K562 (cell line): ENCODE data around the gene TMED4. TPM values are rescaled to one million over a fixed set of nuclear protein-coding genes. Genes with fewer than 3 reads are reported as not detected.

Experiments
- ATAC-seq: fragments of 200-7000 bp; cut with Tn5 transposase; 3 replicates; pipeline ENCODE4 v1.9.1; 2020; ENCODE audit warnings: moderate library complexity
- BruUV-seq: library from RNA; stranded (reverse); fragments of 400-500 nt; replicated peaks from 2 replicates; lab custom pipeline; 2021; lab: Mats Ljungman, UMichigan
- CTCF ChIA-PET: fragments of 300-600 bp; formaldehyde crosslinking; extraction: SDS; loops from one replicate; lab custom pipeline; 2021; ENCODE audit warnings: low intra/inter-chr PET ratio; lab: Yijun Ruan, JAX
- POLR2A ChIA-PET: fragments of 300-600, 350-650 bp; sonication (Branson Sonifier 250); formaldehyde crosslinking; extraction: SDS; loops from one replicate; lab custom pipeline; 2021; ENCODE audit warnings: antibody characterized with exemption, inconsistent platforms; lab: Yijun Ruan, JAX
- DNase-seq, 4 experiments: peaks; one replicate each; pipeline versions ENCODE4 v3.0.0 to v3.0.0-alpha.2; 2011 to 2018; ENCODE audit warnings: low spot score in 3 of 4, mixed read lengths in 3 of 4; ENCODE audit errors: extremely low read depth in 1 of 4
- FAIRE-seq: peaks from 2 replicates; lab custom pipeline; 2011; peaks lifted over from hg19 to GRCh38; lab: Jason Lieb, UNC
- H2AFZ ChIP-seq: 2 replicates; pipeline ENCODE4 v1.6.0; 2011; ENCODE audit warnings: low read depth, low read length, control low read depth, inconsistent platforms
- H3K27ac ChIP-seq: fragments of 200-600 bp; 3 replicates; pipeline ENCODE4 v1.8.0; 2011; ENCODE audit warnings: low read depth, mild to moderate bottlenecking, control low read depth, inconsistent platforms, low read length, moderate library complexity, mixed read lengths; ENCODE audit errors: extremely low read depth
- H3K27me3 ChIP-seq, 2 experiments: fragments of 300-600 bp in 1 of 2; 2 replicates in 1 of 2; 3 replicates in 1 of 2; pipeline versions ENCODE4 v1.6.0 to v1.8.0; 2011; ENCODE audit warnings: inconsistent platforms in 2 of 2, low read length in 2 of 2, mild to moderate bottlenecking in 1 of 2, mixed read lengths in 1 of 2, moderate library complexity in 1 of 2; ENCODE audit not compliant: control insufficient read depth in 2 of 2, insufficient read depth in 2 of 2
- H3K36me3 ChIP-seq: fragments of 300-600 bp; 3 replicates; pipeline ENCODE4 v1.8.0; 2011; ENCODE audit warnings: mild to moderate bottlenecking, low read length, inconsistent platforms; ENCODE audit not compliant: control insufficient read depth, insufficient read depth
- H3K4me1 ChIP-seq, 2 experiments: fragments of 200-600 bp in 1 of 2; replicated peaks in 1 of 2; 2 replicates in 1 of 2; 3 replicates in 1 of 2; pipeline versions ENCODE4 v1.5.1 to v1.8.0; 2011; ENCODE audit warnings: inconsistent platforms in 2 of 2, low read length in 2 of 2, mild to moderate bottlenecking in 1 of 2, mixed read lengths in 1 of 2, moderate library complexity in 1 of 2; ENCODE audit not compliant: control insufficient read depth in 2 of 2, insufficient read depth in 2 of 2
- H3K4me2 ChIP-seq: 2 replicates; pipeline ENCODE4 v1.6.1; 2011; ENCODE audit warnings: low read length, control low read depth, inconsistent platforms, mixed read lengths; ENCODE audit not compliant: insufficient read depth
- H3K4me3 ChIP-seq: fragments of 200-600 bp; sonication (generic), shearing (Covaris generic); 2 replicates; pipeline ENCODE4 v1.5.1; 2016; ENCODE audit warnings: control low read depth, inconsistent platforms
- H3K79me2 ChIP-seq: fragments of 200-600 bp; 3 replicates; pipeline ENCODE4 v1.8.0; 2011; ENCODE audit warnings: low read length, inconsistent platforms; ENCODE audit not compliant: control insufficient read depth, insufficient read depth
- H3K9ac ChIP-seq, 2 experiments: 2 replicates each; pipeline versions ENCODE4 v1.6.0 to v1.6.1; 2011; ENCODE audit warnings: low read depth in 2 of 2, low read length in 2 of 2, control low read depth in 1 of 2, inconsistent platforms in 1 of 2, mild to moderate bottlenecking in 1 of 2, mixed read lengths in 1 of 2; ENCODE audit not compliant: insufficient read depth in 1 of 2
- H3K9me1 ChIP-seq: one replicate; pipeline ENCODE4 v1.6.0; 2011; ENCODE audit warnings: inconsistent platforms, mild to moderate bottlenecking, low read length, moderate library complexity; ENCODE audit not compliant: control insufficient read depth, insufficient read depth
- H3K9me3 ChIP-seq: replicated peaks from 2 replicates; pipeline ENCODE4 v1.5.1; 2011; ENCODE audit warnings: low read depth, low read length, inconsistent platforms; ENCODE audit not compliant: control insufficient read depth, insufficient read depth
- H4K20me1 ChIP-seq: replicated peaks from 2 replicates; pipeline ENCODE4 v1.6.1; 2011; ENCODE audit warnings: low read length, inconsistent platforms, mixed read lengths; ENCODE audit not compliant: control insufficient read depth, insufficient read depth
- CXXC5 ChIP-seq: fragments of 250-450 bp; sonication (Bioruptor Pico); IDR thresholded peaks from 2 replicates; pipeline ENCODE4 v1.8.0; 2022; ENCODE audit warnings: inconsistent platforms, mild to moderate bottlenecking, moderate library complexity
- KDM4B ChIP-seq, 2 experiments: fragments of 450-650 bp in 1 of 2; sonication (generic) in 1 of 2; IDR thresholded peaks; 2 replicates each; pipeline ENCODE4 v1.6.1; 2016 to 2017; ENCODE audit warnings: borderline replicate concordance in 2 of 2, antibody characterized with exemption in 1 of 2, low read depth in 1 of 2, mild to moderate bottlenecking in 1 of 2
- MCM5 ChIP-seq: fragments of 450-650 bp; IDR thresholded peaks from 2 replicates; pipeline ENCODE4 v1.6.1; 2016; ENCODE audit warnings: low read depth
- ZBTB1 ChIP-seq: sonication (generic); formaldehyde crosslinking; IDR thresholded peaks from 2 replicates; pipeline ENCODE4 v1.8.1; 2023; ENCODE audit warnings: missing genetic modification reagents, low read depth, mild to moderate bottlenecking, borderline replicate concordance
- ZC3H11A ChIP-seq: IDR thresholded peaks from 2 replicates; pipeline ENCODE4 v1.6.1; 2012; ENCODE audit warnings: low read depth, low read length, improper control_type of control experiment
- ZNF696 ChIP-seq: fragments of 250-450 bp; sonication (Bioruptor Pico); conservative IDR thresholded peaks from 2 replicates; pipeline ENCODE4 v1.4.0; 2020; ENCODE audit warnings: mild to moderate bottlenecking, moderate library complexity
- ZNF77 ChIP-seq: fragments of 250-450 bp; sonication (Bioruptor Pico); IDR thresholded peaks from 2 replicates; pipeline ENCODE4 v1.5.0; 2020
- WGBS: fragments of 100-300 bp; shearing (Covaris generic); methylation state at CpG from one replicate; pipeline ENCODE4 v1.1.6; 2016; ENCODE audit warnings: low coverage, mixed read lengths; ENCODE audit not compliant: insufficient coverage; ENCODE audit errors: missing lambda C conversion rate; 5-methylcytosine and 5-hydroxymethylcytosine counted together
- in situ Hi-C: fragments of 300-500 bp; cut with MboI; formaldehyde crosslinking; loops from 4 replicates; pipeline ENCODE4 v1.15.0; 2018; ENCODE audit warnings: inconsistent platforms, mixed read lengths
- intact Hi-C: fragments of 100-400 bp; cut with micrococcal nuclease; formaldehyde crosslinking; loops from 2 replicates; pipeline ENCODE4 v1.14.2; 2022
- polyA plus RNA-seq, 8 experiments: library from polyadenylated mRNA; depleted of rRNA in 4 of 8; stranded (reverse) in 5 of 8; unstranded in 3 of 8; fragments of >200 nt; fragmentation: Nextera tagmentation in 2 of 8; fragmentation: Illumina TruSeq in 1 of 8; extraction: Ambion mirVana in 2 of 8; extraction: Trizol in 1 of 8; gene quantifications; 2 replicates each; pipeline versions ENCODE4 v1.2.1 to v1.2.3, GENCODE V29; 2011 to 2014; ENCODE audit warnings: inconsistent platforms in 1 of 8, missing spikeins in 1 of 8
- total RNA-seq, 7 experiments: library from RNA; depleted of rRNA in 6 of 7; stranded (reverse); fragments of >200 nt in 6 of 7; fragmentation: Illumina TruSeq in 2 of 7; extraction: Trizol in 2 of 7; gene quantifications; 2 replicates each; pipeline versions ENCODE4 v1.2.1 to v1.2.3, GENCODE V29; 2011 to 2021; ENCODE audit warnings: low replicate concordance in 1 of 7
- TF ChIP-seq, protein P1 (sequence below): fragments of 250-450 bp; sonication (Bioruptor Pico); IDR thresholded peaks from 2 replicates; pipeline ENCODE4 v1.8.0; 2021; ENCODE audit warnings: moderate library complexity, mild to moderate bottlenecking, inconsistent platforms
- TF ChIP-seq, protein P2 (sequence below), 2 experiments: fragments of 450-650 bp; formaldehyde crosslinking in 1 of 2; IDR thresholded peaks; 2 replicates each; pipeline versions ENCODE4 v1.4.0 to v1.6.1; 2014 to 2020; ENCODE audit warnings: mild to moderate bottlenecking in 2 of 2, borderline replicate concordance in 1 of 2, low read depth in 1 of 2
- TF ChIP-seq, protein P3 (sequence below): fragments of 250-450 bp; sonication (Bioruptor Pico); IDR thresholded peaks from 2 replicates; pipeline ENCODE4 v1.4.0; 2020; ENCODE audit warnings: mild to moderate bottlenecking, moderate library complexity

TMED4 gene
- total and polyA plus RNA-seq, 9 of the 15 experiments (the other 6 are each of a cell fraction or from before 2014, with no cell fraction given), result 20.3 to 64.0 (median 42.1) TPM

DNA sequence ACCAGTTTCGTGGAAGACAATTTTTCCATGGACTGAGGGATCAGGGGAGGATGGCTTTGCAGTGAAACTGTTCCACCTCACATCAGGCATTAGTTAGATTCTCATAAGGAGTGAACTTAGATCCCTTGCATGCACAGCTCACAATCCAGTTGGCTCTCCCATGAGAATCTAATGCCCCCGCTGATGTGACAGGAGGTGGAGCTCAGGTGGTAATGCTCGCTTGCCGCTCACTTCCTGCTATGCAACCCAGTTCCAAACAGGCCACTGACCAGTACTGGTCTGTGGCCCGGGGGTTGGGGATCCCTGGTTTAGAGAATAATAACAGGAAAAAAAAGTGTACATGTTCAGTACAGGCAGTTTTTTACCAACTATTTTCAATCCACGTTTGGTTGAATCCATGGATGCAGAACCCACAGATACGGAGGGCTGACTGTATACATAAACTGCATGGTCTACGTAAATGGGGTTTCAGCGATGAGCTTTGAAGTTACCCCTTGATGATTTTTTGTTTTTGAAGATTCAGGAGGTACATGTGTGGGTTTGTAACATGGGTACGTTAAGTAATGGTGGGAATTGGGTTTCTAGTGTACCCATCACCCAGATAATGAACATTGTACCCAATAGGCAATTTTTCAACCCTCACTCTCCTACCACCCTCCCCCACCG is 48.9 kb upstream of the TMED4 start:
- no peak for DNase-seq
- intact Hi-C loops, result no loop called here
- no peak for TF ChIP-seq ZNF77 (CRISPR knock-in tag)
- no peak for TF ChIP-seq ZNF696 (CRISPR knock-in tag)
- no peak for TF ChIP-seq MCM5
- TF ChIP-seq ZBTB1 (CRISPR knock-in tag), result no peak
- no peak for TF ChIP-seq ZC3H11A
- TF ChIP-seq, protein P1, sequence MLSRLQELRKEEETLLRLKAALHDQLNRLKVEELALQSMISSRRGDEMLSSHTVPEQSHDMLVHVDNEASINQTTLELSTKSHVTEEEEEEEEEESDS (CRISPR knock-in tag), result no peak
- TF ChIP-seq, protein P2, sequence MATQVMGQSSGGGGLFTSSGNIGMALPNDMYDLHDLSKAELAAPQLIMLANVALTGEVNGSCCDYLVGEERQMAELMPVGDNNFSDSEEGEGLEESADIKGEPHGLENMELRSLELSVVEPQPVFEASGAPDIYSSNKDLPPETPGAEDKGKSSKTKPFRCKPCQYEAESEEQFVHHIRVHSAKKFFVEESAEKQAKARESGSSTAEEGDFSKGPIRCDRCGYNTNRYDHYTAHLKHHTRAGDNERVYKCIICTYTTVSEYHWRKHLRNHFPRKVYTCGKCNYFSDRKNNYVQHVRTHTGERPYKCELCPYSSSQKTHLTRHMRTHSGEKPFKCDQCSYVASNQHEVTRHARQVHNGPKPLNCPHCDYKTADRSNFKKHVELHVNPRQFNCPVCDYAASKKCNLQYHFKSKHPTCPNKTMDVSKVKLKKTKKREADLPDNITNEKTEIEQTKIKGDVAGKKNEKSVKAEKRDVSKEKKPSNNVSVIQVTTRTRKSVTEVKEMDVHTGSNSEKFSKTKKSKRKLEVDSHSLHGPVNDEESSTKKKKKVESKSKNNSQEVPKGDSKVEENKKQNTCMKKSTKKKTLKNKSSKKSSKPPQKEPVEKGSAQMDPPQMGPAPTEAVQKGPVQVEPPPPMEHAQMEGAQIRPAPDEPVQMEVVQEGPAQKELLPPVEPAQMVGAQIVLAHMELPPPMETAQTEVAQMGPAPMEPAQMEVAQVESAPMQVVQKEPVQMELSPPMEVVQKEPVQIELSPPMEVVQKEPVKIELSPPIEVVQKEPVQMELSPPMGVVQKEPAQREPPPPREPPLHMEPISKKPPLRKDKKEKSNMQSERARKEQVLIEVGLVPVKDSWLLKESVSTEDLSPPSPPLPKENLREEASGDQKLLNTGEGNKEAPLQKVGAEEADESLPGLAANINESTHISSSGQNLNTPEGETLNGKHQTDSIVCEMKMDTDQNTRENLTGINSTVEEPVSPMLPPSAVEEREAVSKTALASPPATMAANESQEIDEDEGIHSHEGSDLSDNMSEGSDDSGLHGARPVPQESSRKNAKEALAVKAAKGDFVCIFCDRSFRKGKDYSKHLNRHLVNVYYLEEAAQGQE (IDR thresholded peaks at IDR 0.05; ENCODE audit: borderline replicate concordance), result no peak
- TF ChIP-seq, protein P2 (CRISPR knock-in tag; IDR thresholded peaks at IDR 0.05; ENCODE audit: low read depth), result no peak
- TF ChIP-seq, protein P3, sequence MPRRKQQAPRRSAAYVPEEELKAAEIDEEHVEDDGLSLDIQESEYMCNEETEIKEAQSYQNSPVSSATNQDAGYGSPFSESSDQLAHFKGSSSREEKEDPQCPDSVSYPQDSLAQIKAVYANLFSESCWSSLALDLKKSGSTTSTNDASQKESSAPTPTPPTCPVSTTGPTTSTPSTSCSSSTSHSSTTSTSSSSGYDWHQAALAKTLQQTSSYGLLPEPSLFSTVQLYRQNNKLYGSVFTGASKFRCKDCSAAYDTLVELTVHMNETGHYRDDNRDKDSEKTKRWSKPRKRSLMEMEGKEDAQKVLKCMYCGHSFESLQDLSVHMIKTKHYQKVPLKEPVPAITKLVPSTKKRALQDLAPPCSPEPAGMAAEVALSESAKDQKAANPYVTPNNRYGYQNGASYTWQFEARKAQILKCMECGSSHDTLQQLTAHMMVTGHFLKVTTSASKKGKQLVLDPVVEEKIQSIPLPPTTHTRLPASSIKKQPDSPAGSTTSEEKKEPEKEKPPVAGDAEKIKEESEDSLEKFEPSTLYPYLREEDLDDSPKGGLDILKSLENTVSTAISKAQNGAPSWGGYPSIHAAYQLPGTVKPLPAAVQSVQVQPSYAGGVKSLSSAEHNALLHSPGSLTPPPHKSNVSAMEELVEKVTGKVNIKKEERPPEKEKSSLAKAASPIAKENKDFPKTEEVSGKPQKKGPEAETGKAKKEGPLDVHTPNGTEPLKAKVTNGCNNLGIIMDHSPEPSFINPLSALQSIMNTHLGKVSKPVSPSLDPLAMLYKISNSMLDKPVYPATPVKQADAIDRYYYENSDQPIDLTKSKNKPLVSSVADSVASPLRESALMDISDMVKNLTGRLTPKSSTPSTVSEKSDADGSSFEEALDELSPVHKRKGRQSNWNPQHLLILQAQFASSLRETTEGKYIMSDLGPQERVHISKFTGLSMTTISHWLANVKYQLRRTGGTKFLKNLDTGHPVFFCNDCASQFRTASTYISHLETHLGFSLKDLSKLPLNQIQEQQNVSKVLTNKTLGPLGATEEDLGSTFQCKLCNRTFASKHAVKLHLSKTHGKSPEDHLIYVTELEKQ (CRISPR knock-in tag), result no peak
- no peak for TF ChIP-seq CXXC5 (CRISPR knock-in tag)
- no peak for TF ChIP-seq KDM4B (IDR thresholded peaks at IDR 0.05; ENCODE audit: borderline replicate concordance in 2 of 2, low read depth in 1 of 2)

More for the DNA sequence above, 48.9 kb upstream of the TMED4 start:
- Histone ChIP-seq H4K20me1 (peaks cover 6% of the 10 kb centered on the region; the same call in 1 of the 2 replicates), H3K9me3 (no peaks in the 10 kb centered on the region), H3K4me3 (no peak overlapping the region), H3K4me2 (no peak overlapping the region), H3K9me1 (no peaks in the 10 kb centered on the region), H3K79me2 (peaks cover 19% of the 10 kb centered on the region), H3K36me3 (peaks cover 44% of the 10 kb centered on the region), H3K27me3 (no peaks in the 10 kb centered on the region), H3K27ac (no peak overlapping the region), H2AFZ (no peak overlapping the region), H3K9ac (no peak overlapping the region), H3K4me1 (peaks cover 19 to 25% of the 10 kb centered on the region in 2 experiments)
- WGBS, result 88% methylated on average over 11 of the region's 11 CpGs
- FAIRE-seq (no peak), ATAC-seq (no peak)
- CTCF ChIA-PET, result no interaction called here
- in situ Hi-C loops, result no loop called here
- POLR2A ChIA-PET, result interaction anchor here (0.7 to 1.3 kb wide), 3 partner anchors 13 to 24 kb away, joined by 3 to 4 read pairs (median 3); no protein-coding TSS in a partner anchor
- BruUV-seq, result no TSS peak
